ENCODE results near the gene IFRD2. TPM values are rescaled to one million over a fixed set of nuclear protein-coding genes. Genes with fewer than 3 reads are reported as not detected.
"Not testable (repeated sequence)": the region's sequence is repeated elsewhere in the genome, so short reads cannot be mapped to it uniquely, and the experiment has no call there.

The IFRD2 gene
- total RNA-seq, 4 donors from 2014 or later: 42.0 to 129 (median 56.2) TPM

GRCh38 chr3:50287262-50287661 lies 5.0 kb downstream of the IFRD2 start:
- TF ChIP-seq CTCF (IDR thresholded peaks at IDR 0.05): no peak
- no peak for TF ChIP-seq EP300 (IDR thresholded peaks at IDR 0.05)
- TF ChIP-seq POLR2A (IDR thresholded peaks at IDR 0.05): no peak
- Histone ChIP-seq H3K4me1 (peaks cover 0 to 19% (median 7%) of the 10 kb centered on the region in 4 donors), H3K27ac (no peak overlapping the region), H3K4me3 (no peak overlapping the region), H3K9me3 (no peaks in the 10 kb centered on the region), H3K36me3 (peaks cover 0 to 46% (median 15%) of the 10 kb centered on the region in 3 donors), H3K27me3 (no peaks in the 10 kb centered on the region)
- 79 to 80% methylated on average over 1 of the region's 1 CpG for WGBS, 2 donors
- DNase-seq (ENCODE audit: low spot score in 2 of 2): no peak

- Histone ChIP-seq H3K4me1 (peaks cover 0 to 15% (median 7%) of the 10 kb centered on the region in 4 donors), H3K27ac (no peak overlapping the region), H3K36me3 (peaks cover 0 to 46% (median 15%) of the 10 kb centered on the region in 3 donors), H3K27me3 (no peaks in the 10 kb centered on the region), H3K4me3 (no peak overlapping the region), H3K9me3 (no peaks in the 10 kb centered on the region)
- 84 to 89% methylated on average over 28 of the region's 28 CpGs for WGBS, 2 donors
- no peak for TF ChIP-seq EP300 (IDR thresholded peaks at IDR 0.05)
- no peak for TF ChIP-seq CTCF (IDR thresholded peaks at IDR 0.05)
- no peak for TF ChIP-seq POLR2A (IDR thresholded peaks at IDR 0.05)
- no peak for DNase-seq (ENCODE audit: low spot score in 2 of 2)
Measured at GRCh38 chr3:50286322-50287227, 5.7 kb downstream of the IFRD2 start.

- not testable (repeated sequence) for H3K9me3 ChIP-seq; H3K27me3 ChIP-seq; H3K4me3 ChIP-seq; DNase-seq (ENCODE audit: low spot score in 2 of 2); H3K27ac ChIP-seq; H3K4me1 ChIP-seq
- H3K36me3 ChIP-seq: peaks cover 0 to 32% (median 7%) of the 10 kb centered on the region in 3 donors
- 80 to 81% methylated on average over 6 of the region's 6 CpGs for WGBS, 2 donors
Measured at GRCh38 chr3:50284121-50284520, 8.1 kb downstream of the IFRD2 start.

GRCh38 chr3:50279255-50280016 lies 12.8 kb downstream of the IFRD2 start:
- no peak for DNase-seq (ENCODE audit: low spot score in 2 of 2)
- TF ChIP-seq CTCF (IDR thresholded peaks at IDR 0.05): no peak
- TF ChIP-seq EP300 (IDR thresholded peaks at IDR 0.05): no peak
- no peak for TF ChIP-seq POLR2A (IDR thresholded peaks at IDR 0.05)
- Histone ChIP-seq H3K27ac (peak overlapping the region in 3 of 4 donors; percentile 34 to 68 (median 66)), H3K27me3 (peaks cover 0 to 15% of the 10 kb centered on the region in 2 donors), H3K36me3 (peaks cover 0 to 19% (median 0%) of the 10 kb centered on the region in 3 donors), H3K4me3 (no peak overlapping the region), H3K9me3 (no peaks in the 10 kb centered on the region), H3K4me1 (peaks cover 0 to 41% (median 19%) of the 10 kb centered on the region in 4 donors)
- WGBS, 2 donors: 86 to 90% methylated on average over 7 to 8 of the region's 8 CpGs

- no peaks in the 10 kb centered on the region for H3K9me3 ChIP-seq
- no peak within 1 kb of the TSS for H3K4me3 ChIP-seq
- peaks cover 0 to 19% (median 0%) of the 10 kb centered on the region in 3 donors for H3K36me3 ChIP-seq
- H3K27me3 ChIP-seq: peaks cover 0 to 15% of the 10 kb centered on the region in 2 donors
- H3K27ac ChIP-seq: peak within 1 kb of the TSS in 3 of 4 donors; percentile 34 to 68 (median 66)
- DNase-seq (ENCODE audit: low spot score in 2 of 2): no peak
- WGBS, 2 donors: 17 to 36% methylated on average over 1 to 2 of the region's 2 CpGs
- H3K4me1 ChIP-seq: peaks cover 0 to 47% (median 25%) of the 10 kb centered on the region in 4 donors
- no peak for TF ChIP-seq EP300 (IDR thresholded peaks at IDR 0.05)
- peak in 1 of 2 donors; percentile 19 for TF ChIP-seq POLR2A (IDR thresholded peaks at IDR 0.05)
Measured at GRCh38 chr3:50278880-50279224, 13.4 kb downstream of the IFRD2 start, which contains the start of gene LSMEM2. LSMEM2 (plus strand) TSS chr3:50279087; CDS start chr3:50279114, 27 bp downstream.
